NCI-H2029 treated with DMSO at 0.1 percent for 48 hours (cell line): ENCODE measurements around the gene YBEY.
A peak's percentile ranks its signal among the peaks of the same experiment; 100 is the strongest.
"Not testable (repeated sequence)": the region's sequence is repeated elsewhere in the genome, so short reads cannot be mapped to it uniquely, and the experiment has no call there.

Source experiments
- DNase-seq: peaks from one replicate; lab custom pipeline; 2025; lab: John Stamatoyannopoulos, UW

Gene YBEY

GRCh38 chr21:46304955-46305354 lies 18.8 kb downstream of the YBEY start:
- DNase-seq = no peak

DNA sequence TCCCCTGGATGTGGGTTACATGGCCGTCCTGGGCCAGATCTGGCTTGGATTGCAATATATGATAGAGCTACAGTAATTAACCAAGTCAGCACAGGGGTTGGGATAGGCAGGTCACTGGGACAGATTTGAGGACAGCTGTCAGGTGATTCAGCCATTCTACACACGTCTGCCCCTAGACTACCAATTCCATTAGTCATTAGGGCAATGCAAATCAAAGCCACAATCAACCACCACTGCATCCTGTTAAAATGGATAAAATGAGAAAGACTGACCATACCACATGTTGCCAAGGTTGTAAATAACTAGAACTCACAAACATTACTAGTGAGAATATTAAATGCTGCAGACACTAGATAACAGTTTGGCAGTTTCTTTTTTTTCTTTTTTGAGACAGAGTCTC lies 21.5 kb downstream of the YBEY start:
- no peak for DNase-seq

- DNase-seq = no peak
Observed at GRCh38 chr21:46308431-46308830, 22.3 kb downstream of the YBEY start.

GRCh38 chr21:46310260-46310659 lies 24.1 kb downstream of the YBEY start:
- DNase-seq = not testable (repeated sequence)

DNA sequence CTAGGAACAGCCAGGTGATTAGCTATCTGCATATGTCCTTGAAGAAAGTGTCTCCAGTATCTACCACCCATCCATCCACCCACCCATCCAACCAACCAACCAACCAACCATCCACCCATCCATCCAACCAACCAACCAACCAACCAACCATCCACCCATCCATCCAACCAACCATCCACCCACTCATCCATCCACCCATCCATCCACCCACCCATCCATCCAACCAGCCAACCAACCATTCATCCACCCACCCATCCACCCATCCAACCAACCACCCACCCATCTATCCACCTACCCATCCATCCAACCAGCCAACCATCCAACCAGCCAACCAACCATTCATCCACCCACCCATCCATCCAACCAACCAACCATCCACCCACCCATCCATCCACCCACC lies 25.4 kb downstream of the YBEY start:
- DNase-seq = no peak

DNA sequence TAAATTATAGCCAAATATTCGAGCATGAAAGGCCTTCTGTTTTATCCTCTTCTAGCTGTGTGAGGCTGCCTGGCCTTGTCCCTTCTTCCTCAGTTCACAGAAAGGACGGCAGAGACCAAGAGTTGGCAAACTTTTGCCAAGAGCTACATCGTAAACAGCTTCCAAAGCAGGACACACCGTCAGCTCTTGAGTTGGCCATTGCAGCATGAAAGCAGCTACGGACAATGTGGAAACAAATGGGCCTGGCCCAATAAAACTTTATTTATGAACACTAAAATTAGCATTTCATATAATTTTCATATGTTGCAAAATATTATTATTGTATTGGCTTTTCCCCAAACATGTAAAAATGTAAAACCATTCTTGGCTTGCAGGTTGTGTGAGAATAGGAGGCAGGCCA lies 26.8 kb downstream of the YBEY start:
- no peak for DNase-seq

DNA sequence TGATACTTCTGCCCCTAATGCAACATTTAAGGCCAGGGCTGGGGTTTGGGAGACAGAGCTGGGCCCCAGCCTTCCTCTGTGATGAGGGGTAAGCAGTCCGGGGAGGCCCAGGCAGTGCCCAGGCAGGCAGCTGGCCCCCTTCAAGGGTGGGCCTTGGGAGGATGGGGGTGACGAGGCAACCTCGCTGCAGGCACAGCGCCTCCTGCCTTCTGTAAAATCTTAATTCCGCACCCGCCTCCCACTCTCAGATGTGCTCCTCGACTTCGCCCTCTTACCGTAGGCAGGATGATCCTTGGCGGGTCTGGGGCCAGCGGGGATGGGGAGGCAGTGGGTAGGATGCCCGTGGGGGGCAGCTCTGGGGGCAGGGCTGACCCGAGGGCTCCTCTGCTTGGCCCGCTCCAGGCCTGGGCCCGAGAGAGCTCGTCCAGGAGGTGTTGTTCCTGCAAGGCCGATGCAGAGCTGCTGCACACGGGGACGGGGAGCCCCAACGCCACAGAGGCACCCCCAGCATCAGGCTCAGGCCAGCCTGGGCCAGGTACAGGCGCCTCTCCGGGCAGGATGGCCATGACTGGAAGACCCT lies 28.4 kb downstream of the YBEY start:
- DNase-seq = no peak

GRCh38 chr21:46316708-46317324 lies 30.7 kb downstream of the YBEY start:
- DNase-seq = no peak

- DNase-seq = peak; percentile 51
Observed at GRCh38 chr21:46317710-46318463, 31.7 kb downstream of the YBEY start.

DNA sequence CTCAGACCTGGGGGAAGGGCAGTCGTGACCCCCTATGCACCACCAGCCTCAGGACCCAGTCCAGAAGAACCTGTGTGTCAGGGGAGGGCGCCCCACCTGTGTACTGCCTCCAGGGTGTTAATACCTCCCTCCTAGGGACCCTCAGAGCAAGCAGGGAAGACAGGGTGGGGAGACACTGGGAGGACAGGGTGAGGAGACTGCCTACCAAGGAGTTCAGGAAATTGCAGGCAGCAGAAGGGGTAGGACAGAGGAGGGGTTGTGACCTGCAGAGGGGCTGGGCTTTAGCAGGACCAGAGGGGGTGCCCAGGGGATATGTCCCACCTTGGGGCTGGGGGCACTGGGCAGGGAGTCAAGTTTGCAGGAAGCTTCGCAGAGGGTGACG lies 32.3 kb downstream of the YBEY start:
- DNase-seq = no peak

- no peak for DNase-seq
Observed at GRCh38 chr21:46319186-46319585, 33.0 kb downstream of the YBEY start.

DNA sequence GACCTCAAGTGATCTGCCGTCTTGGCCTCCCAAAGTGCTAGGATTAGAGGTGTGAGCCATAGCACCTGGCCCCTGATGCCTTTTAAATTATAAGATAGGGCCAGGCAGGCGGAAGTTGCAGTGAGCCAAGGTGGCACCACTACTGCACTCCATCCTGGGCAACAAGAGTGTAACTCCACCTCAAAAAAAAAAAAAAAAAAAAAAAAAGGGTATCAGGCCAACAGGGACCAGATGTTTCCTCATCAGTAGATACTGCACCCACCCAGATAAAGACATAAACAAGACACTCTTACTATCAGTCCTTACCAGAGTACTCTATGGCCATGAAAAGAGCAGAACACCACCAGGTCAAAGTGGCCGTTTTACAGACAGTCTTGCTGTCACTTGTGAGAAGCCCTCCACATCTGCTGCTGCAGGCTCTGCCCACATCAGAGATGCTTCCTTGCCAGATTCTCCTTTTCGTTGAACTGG lies 34.2 kb downstream of the YBEY start:
- no peak for DNase-seq

GRCh38 chr21:46322351-46323226 lies 36.4 kb downstream of the YBEY start:
- DNase-seq = no peak

DNA sequence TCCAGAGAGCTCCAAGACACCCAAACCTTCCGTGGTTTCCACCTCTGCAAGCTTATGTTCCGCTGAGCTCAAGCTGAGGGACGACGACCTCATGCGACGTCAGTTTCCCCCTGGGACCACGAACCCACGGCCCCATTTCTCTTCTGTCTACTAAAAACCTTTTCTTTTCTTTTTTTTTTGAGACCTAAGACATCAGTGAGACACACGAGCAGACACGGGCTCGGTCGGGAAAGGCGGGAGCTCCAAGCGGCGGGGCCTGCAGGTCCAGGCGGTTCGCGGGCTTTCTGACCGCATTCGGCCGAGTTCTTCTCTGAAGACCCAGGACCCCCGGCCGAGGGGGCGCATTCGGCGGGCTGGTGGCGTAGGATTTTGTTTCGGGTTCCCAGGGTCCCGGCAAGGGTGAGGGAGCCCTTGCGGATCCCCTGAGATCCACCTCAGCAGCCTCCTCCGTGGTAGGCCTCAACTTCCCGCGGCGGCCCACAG lies 37.1 kb downstream of the YBEY start:
- no peak for DNase-seq

GRCh38 chr21:46323710-46324389 lies 37.7 kb downstream of the YBEY start, which contains the start of the genes C21orf58 and PCNT:
C21orf58 (minus strand) TSS chr21:46323870; CDS start chr21:46322738, 1,132 bp downstream.
PCNT (plus strand) TSS chr21:46324156; CDS start chr21:46324229, 73 bp downstream.
- DNase-seq = peak; percentile 81

- peak; percentile 38 for DNase-seq
Observed at GRCh38 chr21:46324390-46325072, 38.4 kb downstream of the YBEY start.

DNA sequence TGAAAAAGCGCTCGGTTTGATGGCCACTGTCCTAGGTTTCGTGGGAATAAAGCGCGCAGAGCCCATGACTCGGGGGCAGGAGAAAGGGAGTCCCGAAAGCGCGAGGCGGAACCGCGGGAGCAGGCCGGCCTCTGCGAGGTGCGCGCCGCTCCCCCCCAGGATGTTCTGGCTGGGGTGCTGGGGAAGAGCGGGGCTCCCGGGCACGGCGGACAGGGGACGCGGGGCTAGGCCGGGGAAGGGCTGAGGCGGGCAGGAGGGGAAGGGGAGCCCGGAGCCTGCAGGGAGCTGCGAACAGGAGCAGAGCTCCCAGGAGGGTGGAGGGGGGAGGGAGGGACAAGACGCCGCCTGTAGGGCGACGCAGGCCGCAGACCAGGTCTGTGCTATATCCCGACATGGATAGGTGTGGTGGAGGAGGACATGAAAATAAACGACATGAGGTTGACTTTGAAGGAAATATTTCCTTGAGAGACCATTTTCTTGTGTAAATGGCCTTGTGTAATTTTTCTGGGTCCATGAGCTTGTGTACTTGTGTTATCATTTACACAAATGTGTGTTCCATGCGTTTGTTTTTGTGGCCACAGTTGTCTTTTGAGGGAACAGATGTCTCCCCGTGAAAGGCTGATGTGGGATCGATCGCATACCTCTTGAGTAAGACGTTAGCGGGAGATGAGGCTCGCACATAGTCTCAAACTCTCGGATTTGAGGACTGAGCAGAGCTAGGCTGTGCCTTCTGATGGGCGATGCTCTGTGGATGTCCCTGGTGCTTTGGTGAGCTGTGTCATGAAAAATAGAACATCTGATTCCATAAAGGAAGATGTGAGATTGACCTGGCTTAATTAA lies 39.2 kb downstream of the YBEY start:
- DNase-seq = no peak

GRCh38 chr21:46326110-46326703 lies 40.1 kb downstream of the YBEY start:
- DNase-seq = no peak

- no peak for DNase-seq
Observed at GRCh38 chr21:46327711-46328110, 41.6 kb downstream of the YBEY start.
